ENCODE measurements around the gene KATNIP.

KATNIP gene

DNA sequence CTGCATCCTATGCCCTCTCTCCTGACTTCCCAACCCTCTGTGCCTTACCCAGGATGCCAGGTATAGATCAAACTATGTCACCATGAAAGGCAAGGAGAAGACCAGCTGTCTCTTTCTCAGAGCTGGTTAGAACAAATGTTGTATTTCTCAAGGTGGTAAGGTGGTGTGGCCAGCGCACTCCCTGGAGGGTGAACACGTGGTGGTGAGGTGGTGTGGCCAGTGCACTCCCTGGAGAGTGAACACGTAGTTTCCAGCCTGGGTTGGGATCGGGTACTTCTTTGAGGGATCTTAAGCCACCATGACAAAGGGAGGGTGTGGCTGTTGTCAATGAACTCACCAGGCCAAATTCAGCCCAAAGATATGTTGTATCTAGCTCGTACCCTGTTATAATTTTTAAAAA lies 26.8 kb downstream of the KATNIP start:
- in situ Hi-C loops (cut with MboI; ENCODE audit: low sequenced_read_pairs): no loop called here

DNA sequence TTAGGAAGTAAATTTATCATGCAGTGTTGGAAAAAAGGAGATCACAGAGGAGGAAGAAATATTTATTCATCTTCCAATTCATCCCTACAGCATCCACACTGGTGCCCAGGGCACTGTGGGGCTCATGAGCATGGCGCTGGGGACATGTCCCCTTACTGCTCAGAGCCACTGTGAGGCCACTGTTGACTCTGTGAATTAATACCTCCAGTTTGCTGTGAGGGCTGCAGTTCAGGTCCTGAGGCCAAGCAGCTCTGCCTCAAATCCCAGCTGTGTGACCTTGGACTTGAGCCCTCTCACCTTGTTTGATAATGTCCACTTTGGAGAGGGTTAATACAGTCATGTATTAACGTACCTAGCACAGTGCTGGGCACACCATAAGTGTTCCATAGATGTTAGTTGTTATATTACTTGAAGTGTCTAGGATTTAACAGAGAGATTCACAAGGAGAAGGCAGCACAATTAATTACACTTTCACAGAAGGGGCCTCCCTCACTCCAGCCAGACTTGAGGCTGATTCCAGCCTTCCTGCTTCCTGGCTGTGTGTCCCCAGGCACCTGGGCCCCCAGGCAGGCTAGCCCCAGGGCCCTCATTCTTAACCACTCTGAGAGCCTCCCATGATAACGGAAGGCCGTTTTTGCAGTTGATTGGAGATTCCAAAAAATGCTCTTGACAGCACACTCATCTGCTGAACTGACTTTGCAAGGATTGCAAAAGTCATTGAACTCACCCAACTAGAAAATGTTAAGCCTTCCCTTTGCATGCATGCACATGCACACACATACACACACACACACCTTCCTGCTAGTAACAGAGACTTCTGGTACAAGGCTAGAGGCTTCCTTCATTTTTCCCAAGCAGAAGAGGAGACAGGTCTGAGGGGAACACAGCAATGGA lies 29.4 kb downstream of the KATNIP start:
- in situ Hi-C loops (cut with MboI; ENCODE audit: low sequenced_read_pairs): no loop called here

DNA sequence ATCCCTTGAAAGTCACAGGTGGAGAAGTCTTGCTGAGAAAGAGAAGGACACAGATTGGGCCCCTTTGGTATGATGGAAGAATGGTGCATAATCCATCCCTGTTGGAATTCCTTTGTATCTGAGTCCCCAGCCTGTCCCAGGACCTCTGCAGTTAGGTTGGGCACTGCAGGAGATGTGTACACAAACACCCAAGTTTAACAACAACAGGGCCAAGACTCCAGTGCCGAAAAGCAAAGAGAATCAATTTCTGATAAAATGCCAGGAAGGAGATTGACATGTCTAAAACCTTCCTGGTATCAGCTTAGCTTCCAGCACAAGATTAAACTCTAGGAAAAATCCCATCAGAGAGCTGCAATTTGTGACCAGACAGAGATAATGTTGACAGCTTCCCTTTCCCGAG lies 32.9 kb downstream of the KATNIP start:
- in situ Hi-C loops (cut with MboI; ENCODE audit: low sequenced_read_pairs): no loop called here

DNA sequence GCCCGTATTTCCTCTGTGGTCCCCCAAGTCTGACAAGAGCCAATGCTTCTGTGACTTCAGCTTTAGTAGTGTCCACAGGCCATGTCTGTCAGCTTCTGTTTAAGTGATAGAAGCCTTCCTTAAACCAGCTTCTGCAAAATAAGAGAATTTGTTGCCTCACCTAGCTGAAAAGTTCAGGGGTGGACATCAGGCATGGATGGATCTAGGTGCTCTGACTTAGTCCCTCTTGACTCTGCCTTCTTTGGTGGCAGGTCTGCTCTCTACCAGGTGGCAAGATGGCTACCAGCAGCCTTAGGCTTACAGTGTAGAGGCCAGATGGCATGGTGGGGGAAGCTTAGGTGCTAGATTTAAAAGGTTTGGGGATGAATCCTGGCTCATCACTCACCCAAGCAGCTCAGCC lies 33.7 kb downstream of the KATNIP start:
- in situ Hi-C loops (cut with MboI; ENCODE audit: low sequenced_read_pairs): no loop called here

DNA sequence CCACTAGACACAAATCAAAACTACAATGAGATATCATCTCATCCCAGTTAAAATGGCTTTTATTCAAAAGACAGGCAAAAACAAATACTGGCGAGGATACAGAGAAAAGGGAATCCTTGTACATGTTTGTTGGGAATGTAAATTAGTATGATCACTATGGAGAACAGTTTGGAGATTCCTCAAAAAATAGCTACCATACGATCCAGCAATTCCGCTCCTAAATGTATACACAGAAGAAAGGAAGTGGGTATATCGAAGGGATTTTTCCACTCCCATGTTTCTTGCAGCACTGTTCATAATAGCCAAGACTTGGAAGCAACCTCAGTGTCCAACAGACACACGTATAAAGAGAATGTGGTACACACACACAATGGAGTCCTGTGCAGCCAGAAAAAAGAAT lies 35.3 kb downstream of the KATNIP start:
- in situ Hi-C loops (cut with MboI; ENCODE audit: low sequenced_read_pairs): no loop called here

DNA sequence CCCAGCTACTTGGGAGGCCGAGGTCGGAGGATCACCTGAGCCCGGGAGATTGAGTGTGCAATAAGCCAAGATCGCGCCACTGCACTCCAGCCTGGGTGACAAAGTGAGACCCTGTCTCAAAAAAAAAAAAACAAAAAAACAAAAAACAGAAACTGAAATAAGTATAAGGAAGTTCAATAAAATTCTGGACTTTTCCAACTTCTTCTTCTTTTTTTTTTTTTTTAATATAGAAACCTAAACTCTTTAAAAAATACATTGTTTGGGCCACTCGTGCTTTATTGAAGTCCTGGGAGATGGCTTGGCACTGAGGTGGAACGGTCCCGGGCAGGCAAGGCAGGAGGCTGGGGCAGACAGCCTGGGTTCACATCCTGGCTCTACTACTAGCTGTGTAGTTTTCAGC lies 36.8 kb downstream of the KATNIP start:
- in situ Hi-C loops (cut with MboI; ENCODE audit: low sequenced_read_pairs): no loop called here

DNA sequence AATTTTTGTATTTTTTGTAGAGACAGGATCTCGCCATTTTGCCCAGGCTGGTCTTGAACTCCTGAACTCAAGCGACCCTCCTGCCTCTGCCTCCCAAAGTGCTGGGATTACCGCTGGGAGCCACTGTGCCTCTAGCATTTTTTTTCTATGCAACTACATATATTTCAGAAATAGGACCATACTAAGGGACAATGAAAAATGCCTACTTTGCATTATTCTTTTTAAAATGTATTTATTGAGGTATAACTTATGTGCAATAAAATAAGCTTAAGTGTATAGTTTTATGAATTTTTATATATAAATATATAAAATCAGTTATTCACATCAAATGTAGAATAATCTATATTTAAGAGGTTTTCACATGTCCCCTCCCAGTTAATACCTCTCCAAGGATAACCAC lies 38.1 kb downstream of the KATNIP start:
- in situ Hi-C loops (cut with MboI; ENCODE audit: low sequenced_read_pairs): no loop called here

DNA sequence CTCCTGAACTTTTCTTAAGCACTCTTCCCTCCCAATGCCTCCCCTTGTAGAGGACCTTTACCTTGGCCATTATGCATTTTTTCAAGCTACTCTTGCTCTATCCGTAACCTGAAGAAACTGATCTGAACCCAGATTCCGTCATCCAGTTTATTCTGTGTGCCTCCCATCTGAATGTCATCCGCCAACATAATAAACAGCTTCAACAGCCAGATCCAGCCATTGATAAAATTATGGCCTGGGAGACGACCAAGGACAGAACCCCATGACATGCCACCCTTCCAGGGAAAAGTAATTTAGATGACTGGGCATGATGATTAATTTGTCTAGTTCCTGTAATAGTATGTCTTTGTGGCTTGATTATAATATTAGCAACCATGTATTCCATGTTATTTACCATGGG lies 41.9 kb downstream of the KATNIP start:
- in situ Hi-C loops (cut with MboI; ENCODE audit: low sequenced_read_pairs): no loop called here

DNA sequence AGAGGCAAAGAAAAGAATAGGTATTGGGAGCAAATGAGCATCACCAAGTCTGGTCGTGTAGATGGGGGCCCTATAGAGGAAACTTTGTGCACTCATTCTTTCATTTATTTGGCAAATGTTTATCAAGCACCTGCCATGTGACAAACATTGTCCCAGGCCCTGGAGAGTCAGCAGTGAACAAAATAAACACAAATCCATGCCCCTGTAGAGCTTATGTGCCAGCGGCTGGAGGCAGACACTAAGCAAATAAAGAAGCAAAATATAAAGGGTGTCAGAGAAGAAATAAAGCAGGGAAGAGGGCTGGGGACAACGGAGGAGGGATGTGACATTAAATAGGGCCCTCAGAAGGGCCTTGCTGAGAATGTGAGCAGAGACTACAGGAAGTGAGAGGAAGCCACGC lies 45.5 kb downstream of the KATNIP start:
- in situ Hi-C loops (cut with MboI; ENCODE audit: low sequenced_read_pairs): no loop called here

DNA sequence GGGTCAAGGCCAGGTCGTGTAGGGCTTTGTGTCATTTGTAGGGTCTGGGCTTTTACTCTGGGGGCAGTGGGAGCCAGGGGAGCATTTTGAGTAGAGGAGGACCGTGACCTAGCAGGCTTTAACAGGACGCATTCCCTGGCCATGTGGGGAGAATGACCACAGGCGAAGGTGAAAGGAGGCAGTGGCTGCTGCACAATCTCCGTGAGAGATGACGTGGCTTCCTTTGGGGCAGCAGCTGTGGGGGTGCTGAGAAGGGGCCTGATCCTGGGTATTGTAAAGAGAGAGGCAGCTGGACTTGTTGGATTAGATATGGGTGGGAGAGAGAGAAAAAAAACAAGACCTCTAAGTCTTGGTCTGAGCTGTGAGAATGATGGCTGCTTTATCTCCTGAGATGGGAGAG lies 46.0 kb downstream of the KATNIP start:
- in situ Hi-C loops (cut with MboI; ENCODE audit: low sequenced_read_pairs): no loop called here

DNA sequence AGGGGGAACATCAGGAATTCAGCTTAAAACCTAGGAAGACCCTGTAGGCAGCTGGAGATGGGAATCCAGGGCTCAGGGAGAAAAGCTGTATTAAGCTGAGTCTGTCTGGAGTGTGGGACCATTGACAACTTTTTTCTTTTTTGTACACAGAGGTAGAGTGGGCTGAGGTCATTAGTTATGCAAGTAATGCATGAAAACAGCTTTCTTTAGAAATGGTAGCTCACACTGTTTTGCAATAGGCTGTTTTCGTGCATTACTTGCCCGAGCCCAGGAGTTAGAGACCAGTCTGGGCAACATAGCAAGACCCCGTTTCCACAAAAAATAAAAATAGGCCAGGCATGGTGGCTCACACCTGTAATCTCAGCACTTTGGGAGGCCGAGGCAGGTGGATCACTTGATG lies 46.5 kb downstream of the KATNIP start:
- in situ Hi-C loops (cut with MboI; ENCODE audit: low sequenced_read_pairs): no loop called here

DNA sequence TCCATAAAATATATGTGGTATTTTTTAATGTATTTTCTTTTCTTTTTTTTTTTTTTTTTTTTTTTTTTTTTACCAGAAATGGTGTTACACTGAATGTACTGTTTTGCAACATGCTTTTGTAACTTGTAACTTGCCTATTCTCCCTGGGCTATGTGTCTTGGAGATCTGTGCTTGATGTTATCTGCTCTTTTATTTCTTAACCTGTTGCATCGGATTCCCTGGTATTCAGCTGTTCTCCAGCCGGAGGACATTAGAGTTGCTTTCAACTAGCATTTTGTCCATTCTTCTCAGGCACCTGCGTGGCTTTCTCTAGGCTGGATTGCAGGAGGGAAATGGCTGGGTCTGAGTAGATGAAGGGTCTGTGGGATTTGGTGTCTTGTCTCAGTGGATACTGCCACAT lies 47.4 kb downstream of the KATNIP start:
- in situ Hi-C loops (cut with MboI; ENCODE audit: low sequenced_read_pairs): no loop called here

DNA sequence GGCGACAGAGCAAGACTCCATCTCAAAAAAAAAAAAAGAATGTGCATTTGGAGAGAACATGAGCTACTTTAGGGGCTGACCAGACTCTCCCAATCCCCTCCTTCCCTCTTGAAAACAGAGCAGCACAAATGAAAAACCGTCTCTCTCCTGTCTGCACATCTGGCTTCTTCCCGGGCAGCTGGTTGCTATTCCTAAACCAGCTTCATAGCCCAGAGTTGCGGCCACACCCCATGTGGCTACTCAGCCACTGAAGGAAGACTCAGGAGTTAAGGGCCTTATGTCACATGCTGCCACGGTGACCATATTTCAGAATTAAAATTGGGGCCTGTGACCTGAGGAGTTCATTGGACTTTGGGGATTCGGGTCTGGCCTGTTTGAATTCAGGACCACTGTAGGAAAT lies 48.3 kb downstream of the KATNIP start:
- in situ Hi-C loops (cut with MboI; ENCODE audit: low sequenced_read_pairs): no loop called here

DNA sequence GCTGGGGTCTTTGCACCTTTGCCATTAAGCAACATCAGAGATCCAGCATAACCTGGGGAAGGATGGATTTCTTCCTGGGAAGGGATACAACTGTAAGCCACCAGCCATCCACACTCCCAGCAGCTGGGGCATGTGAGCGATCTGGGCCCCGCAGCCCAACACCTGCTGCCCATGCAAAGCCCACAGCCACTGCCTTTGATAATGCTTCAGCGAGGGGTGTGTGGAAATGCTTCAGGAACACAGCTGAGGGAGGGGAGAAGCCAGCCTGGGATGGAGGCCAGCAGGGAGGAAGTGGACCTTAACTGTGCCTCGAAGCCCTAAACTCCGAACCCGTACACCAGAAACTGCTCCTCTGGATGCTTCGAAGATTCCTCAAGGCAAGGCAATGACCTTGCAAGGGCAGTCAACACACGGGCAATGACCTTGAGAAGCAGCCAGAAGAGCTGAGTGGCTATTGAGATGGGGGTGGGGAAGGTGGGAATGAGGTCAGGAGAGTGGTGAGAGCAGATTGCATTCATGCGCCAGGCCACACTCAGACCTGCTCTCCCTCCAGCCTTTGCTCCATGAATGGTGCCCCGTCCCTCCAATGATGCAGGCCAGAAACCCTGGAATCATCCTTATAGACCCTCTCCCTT lies 49.1 kb downstream of the KATNIP start:
- in situ Hi-C loops (cut with MboI; ENCODE audit: low sequenced_read_pairs): no loop called here

DNA sequence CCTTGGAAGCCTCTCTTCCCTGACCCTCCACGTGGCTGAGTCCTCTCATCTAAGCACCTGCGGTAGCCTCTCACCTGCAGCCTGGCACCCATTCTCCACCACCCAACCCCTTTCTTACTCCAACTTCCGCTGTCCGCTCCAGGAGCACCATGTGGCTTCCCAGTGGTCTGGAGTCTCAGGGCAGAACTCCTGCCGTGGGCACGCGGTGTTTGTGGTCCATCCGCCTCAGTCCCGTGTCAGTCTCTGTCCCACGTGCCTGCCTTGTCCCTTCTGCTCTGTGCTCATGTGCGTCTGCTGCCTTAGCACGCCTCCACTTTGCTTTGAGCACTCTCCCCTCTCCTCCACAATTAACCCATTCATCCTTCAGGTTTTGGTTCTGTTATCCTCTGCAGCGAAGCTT lies 49.7 kb downstream of the KATNIP start:
- in situ Hi-C loops (cut with MboI; ENCODE audit: low sequenced_read_pairs): no loop called here

Measured in HL-60/S4 (cell line).